HCT116 (cell line): ENCODE measurements around the gene STK32B. TPM values are rescaled to one million over a fixed set of nuclear protein-coding genes. Genes with fewer than 3 reads are reported as not detected.

Source experiments
- ATAC-seq: fragments of 200-7000 bp; cut with Tn5 transposase; 2 replicates; pipeline ENCODE4 v1.9.1; 2020; ENCODE audit warnings: mild to moderate bottlenecking, moderate library complexity
- BruUV-seq: library from RNA; stranded (reverse); fragments of 400-500 nt; replicated peaks from 2 replicates; lab custom pipeline; 2021; lab: Mats Ljungman, UMichigan
- CTCF ChIA-PET: fragments of 300-600 bp; sonication (Branson Sonifier 250); formaldehyde crosslinking; loops from one replicate; lab custom pipeline; 2021; ENCODE audit warnings: antibody characterized with exemption; lab: Charles Lee
- POLR2A ChIA-PET: fragments of 300-600, 350-600 bp; sonication (Branson Sonifier 250); formaldehyde crosslinking; loops from one replicate; lab custom pipeline; 2021; ENCODE audit warnings: antibody characterized with exemption; lab: Charles Lee
- RAD21 ChIA-PET, 2 experiments: fragments of 300-600 bp; sonication (Branson Sonifier 250); formaldehyde crosslinking; loops; one replicate each; lab custom pipeline; 2023; ENCODE audit warnings: low total read pairs in 2 of 2; ENCODE audit not compliant: uncharacterized antibody in 2 of 2, unreplicated experiment in 2 of 2, low non-redundant PET in 1 of 2; lab: Charles Lee
- DNase-seq: peaks from one replicate; pipeline ENCODE4 v3.0.0-alpha.2; 2010; ENCODE audit warnings: low read depth, low spot score
- H2AFZ ChIP-seq: fragments of 200-600 bp; shearing (Covaris generic), sonication (generic); 2 replicates; pipeline ENCODE4 v1.6.1; 2017; ENCODE audit warnings: low read depth, mixed run types, mixed read lengths, antibody characterized with exemption, low read length; ENCODE audit not compliant: poor library complexity, severe bottlenecking
- H3K27ac ChIP-seq: 2 replicates; pipeline ENCODE4 v1.5.1; 2012; ENCODE audit warnings: low read depth, low read length
- H3K27me3 ChIP-seq: fragments of 200-600 bp; sonication (generic); 2 replicates; pipeline ENCODE4 v1.6.1; 2016; ENCODE audit warnings: mixed run types, low read length, mixed read lengths; ENCODE audit not compliant: insufficient read depth
- H3K36me3 ChIP-seq, 2 experiments: fragments of 200-500 bp in 1 of 2; fragments of 200-600 bp in 1 of 2; sonication (Bioruptor generic) in 1 of 2; sonication (generic) in 1 of 2; 2 replicates each; pipeline versions ENCODE4 v1.5.1 to v1.6.1; 2014 to 2016; ENCODE audit warnings: low read length in 2 of 2, inconsistent platforms in 1 of 2, mixed read lengths in 1 of 2, mixed run types in 1 of 2; ENCODE audit not compliant: insufficient read depth in 2 of 2, control insufficient read depth in 1 of 2
- H3K4me1 ChIP-seq, 2 experiments: fragments of 200-600 bp in 1 of 2; sonication (generic) in 1 of 2; 2 replicates each; pipeline versions ENCODE4 v1.5.1 to v1.6.1; 2012 to 2017; ENCODE audit warnings: low read length in 2 of 2, inconsistent platforms in 1 of 2, mild to moderate bottlenecking in 1 of 2, mixed read lengths in 1 of 2, mixed run types in 1 of 2, moderate library complexity in 1 of 2; ENCODE audit not compliant: insufficient read depth in 2 of 2, control insufficient read depth in 1 of 2
- H3K4me2 ChIP-seq: fragments of 200-600 bp; sonication (generic); 2 replicates; pipeline ENCODE4 v1.6.1; 2017; ENCODE audit warnings: mixed run types, low read length, mixed read lengths
- H3K4me3 ChIP-seq, 2 experiments: fragments of 200-600 bp in 1 of 2; sonication (generic) in 1 of 2; replicated peaks in 1 of 2; 2 replicates each; pipeline ENCODE4 v1.5.1; 2011 to 2016; ENCODE audit warnings: low read length in 2 of 2, control low read depth in 1 of 2, low read depth in 1 of 2, mild to moderate bottlenecking in 1 of 2, mixed read lengths in 1 of 2, mixed run types in 1 of 2
- H3K79me2 ChIP-seq: fragments of 200-600 bp; sonication (generic); 2 replicates; pipeline ENCODE4 v1.6.1; 2017; ENCODE audit warnings: mild to moderate bottlenecking, mixed run types, low read length, moderate library complexity, mixed read lengths; ENCODE audit not compliant: insufficient read depth
- H3K9ac ChIP-seq: fragments of 200-600 bp; sonication (generic); 2 replicates; pipeline ENCODE4 v1.6.1; 2016; ENCODE audit warnings: low read length, mixed read lengths
- H3K9me2 ChIP-seq: fragments of 200-600 bp; sonication (generic), shearing (Covaris generic); 2 replicates; pipeline ENCODE4 v1.6.1; 2017; ENCODE audit warnings: mixed run types, mild to moderate bottlenecking, moderate library complexity; ENCODE audit not compliant: insufficient read depth
- H3K9me3 ChIP-seq, 2 experiments: fragments of 200-500 bp in 1 of 2; fragments of 200-600 bp in 1 of 2; sonication (Bioruptor generic) in 1 of 2; sonication (generic) in 1 of 2; 2 replicates each; pipeline ENCODE4 v1.6.1; 2014 to 2017; ENCODE audit warnings: low read length in 2 of 2, mixed read lengths in 2 of 2, inconsistent platforms in 1 of 2, low read depth in 1 of 2, mild to moderate bottlenecking in 1 of 2, mixed run types in 1 of 2, moderate library complexity in 1 of 2; ENCODE audit not compliant: control insufficient read depth in 1 of 2, insufficient read depth in 1 of 2
- H4K20me1 ChIP-seq: fragments of 200-600 bp; sonication (generic), shearing (Covaris generic); 2 replicates; pipeline ENCODE4 v1.6.1; 2017; ENCODE audit warnings: mixed run types, mild to moderate bottlenecking, moderate library complexity; ENCODE audit not compliant: insufficient read depth
- EGR1 ChIP-seq: IDR thresholded peaks from 2 replicates; pipeline ENCODE4 v1.6.1; 2012; ENCODE audit warnings: low read depth
- ELF1 ChIP-seq: IDR thresholded peaks from 2 replicates; pipeline ENCODE4 v1.6.1; 2012; ENCODE audit warnings: low read depth, borderline replicate concordance
- EZH2 ChIP-seq: fragments of 200-600 bp; sonication (generic); IDR thresholded peaks from 2 replicates; pipeline ENCODE4 v1.6.1; 2017; ENCODE audit warnings: antibody characterized with exemption, mixed run types
- FOSL1 ChIP-seq: IDR thresholded peaks from 2 replicates; pipeline ENCODE4 v1.6.1; 2012; ENCODE audit warnings: low read depth
- MAX ChIP-seq: IDR thresholded peaks from 2 replicates; pipeline ENCODE4 v1.6.1; 2012
- POLR2A ChIP-seq: IDR thresholded peaks from 2 replicates; pipeline ENCODE4 v1.7.0; 2011; ENCODE audit warnings: borderline replicate concordance; ENCODE audit not compliant: insufficient read depth, insufficient read length; ENCODE audit errors: extremely low read depth
- REST ChIP-seq: IDR thresholded peaks from 2 replicates; pipeline ENCODE4 v1.6.1; 2012; ENCODE audit warnings: low read depth
- SIN3A ChIP-seq: IDR thresholded peaks from 2 replicates; pipeline ENCODE4 v1.6.1; 2012; ENCODE audit warnings: low read depth
- SP1 ChIP-seq: IDR thresholded peaks from 2 replicates; pipeline ENCODE4 v1.6.1; 2012; ENCODE audit warnings: low read depth
- SRF ChIP-seq: IDR thresholded peaks from 2 replicates; pipeline ENCODE4 v1.6.1; 2012; ENCODE audit warnings: low read depth
- intact Hi-C: fragments of 100-400 bp; cut with micrococcal nuclease; formaldehyde crosslinking; loops from 2 replicates; pipeline ENCODE4 v1.10.0; 2022
- total RNA-seq: library from RNA; stranded (reverse); gene quantifications from one replicate; pipeline ENCODE4 v1.2.1, GENCODE V29; 2021; ENCODE audit not compliant: unreplicated experiment

STK32B gene
- total RNA-seq, 1 experiment from 2014 or later: not detected

- Histone ChIP-seq H3K27me3 (peaks cover 19% of the 10 kb centered on the region), H3K4me2 (no peak overlapping the region), H2AFZ (no peak overlapping the region), H3K4me1 (no peaks in the 10 kb centered on the region), H3K9me2 (no peaks in the 10 kb centered on the region), H3K27ac (no peak overlapping the region), H4K20me1 (no peaks in the 10 kb centered on the region), H3K79me2 (no peaks in the 10 kb centered on the region), H3K9ac (no peak overlapping the region), H3K36me3 (no peaks in the 10 kb centered on the region), H3K4me3 (no peak overlapping the region), H3K9me3 (no peaks in the 10 kb centered on the region)
- DNase-seq: no peak
- TF ChIP-seq REST (no peak), FOSL1 (no peak)
- POLR2A ChIA-PET: no interaction called here
- intact Hi-C loops: no loop called here
- RAD21 ChIA-PET: no interaction called here
- BruUV-seq: no TSS peak
- ATAC-seq: no peak
- CTCF ChIA-PET: no interaction called here
Observed at GRCh38 chr4:5532100-5532499, 480.8 kb downstream of the STK32B start.

GRCh38 chr4:5539584-5539983 is 488.3 kb downstream of the STK32B start:
- ATAC-seq: no peak
- Histone ChIP-seq H2AFZ (no peak overlapping the region), H3K27ac (no peak overlapping the region), H3K9me2 (no peaks in the 10 kb centered on the region), H3K4me2 (no peak overlapping the region), H3K4me3 (no peak overlapping the region), H3K79me2 (no peaks in the 10 kb centered on the region), H4K20me1 (no peaks in the 10 kb centered on the region), H3K27me3 (peaks cover 55% of the 10 kb centered on the region), H3K9me3 (no peaks in the 10 kb centered on the region), H3K9ac (no peak overlapping the region), H3K36me3 (no peaks in the 10 kb centered on the region), H3K4me1 (no peaks in the 10 kb centered on the region)
- ChIA-PET RAD21 (no interaction called here), POLR2A (no interaction called here), CTCF (no interaction called here)
- TF ChIP-seq SIN3A (no peak), SRF (no peak), EZH2 (no peak), EGR1 (no peak), ELF1 (no peak), SP1 (no peak), MAX (no peak), POLR2A (no peak)
- BruUV-seq: no TSS peak
- no peak for DNase-seq
- intact Hi-C loops: no loop called here
